Measurements from ENCODE around the gene BAIAP2L1.
A peak's percentile ranks its signal among the peaks of the same experiment; 100 is the strongest.

The BAIAP2L1 gene

DNA sequence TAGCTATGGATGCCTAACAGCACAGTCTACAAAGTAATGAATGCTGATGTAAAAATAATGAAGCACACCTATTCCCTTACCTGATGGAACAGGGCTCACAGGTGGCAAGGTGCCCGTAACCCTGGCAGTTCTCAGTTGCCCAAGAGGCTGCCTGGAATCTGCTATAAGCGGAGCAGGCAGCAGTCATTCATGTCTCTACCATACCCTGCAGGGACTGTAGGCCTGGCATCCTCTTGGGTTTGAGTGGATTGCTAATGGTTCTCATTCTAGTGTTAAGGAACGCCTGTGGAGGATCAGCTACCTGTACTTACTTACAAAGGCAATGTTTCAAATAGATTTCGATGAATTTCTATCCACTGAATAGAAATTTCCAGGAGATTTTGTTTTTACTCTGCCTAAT is 38.4 kb downstream of the BAIAP2L1 start:
- no peak overlapping the region for H3K27ac ChIP-seq

DNA sequence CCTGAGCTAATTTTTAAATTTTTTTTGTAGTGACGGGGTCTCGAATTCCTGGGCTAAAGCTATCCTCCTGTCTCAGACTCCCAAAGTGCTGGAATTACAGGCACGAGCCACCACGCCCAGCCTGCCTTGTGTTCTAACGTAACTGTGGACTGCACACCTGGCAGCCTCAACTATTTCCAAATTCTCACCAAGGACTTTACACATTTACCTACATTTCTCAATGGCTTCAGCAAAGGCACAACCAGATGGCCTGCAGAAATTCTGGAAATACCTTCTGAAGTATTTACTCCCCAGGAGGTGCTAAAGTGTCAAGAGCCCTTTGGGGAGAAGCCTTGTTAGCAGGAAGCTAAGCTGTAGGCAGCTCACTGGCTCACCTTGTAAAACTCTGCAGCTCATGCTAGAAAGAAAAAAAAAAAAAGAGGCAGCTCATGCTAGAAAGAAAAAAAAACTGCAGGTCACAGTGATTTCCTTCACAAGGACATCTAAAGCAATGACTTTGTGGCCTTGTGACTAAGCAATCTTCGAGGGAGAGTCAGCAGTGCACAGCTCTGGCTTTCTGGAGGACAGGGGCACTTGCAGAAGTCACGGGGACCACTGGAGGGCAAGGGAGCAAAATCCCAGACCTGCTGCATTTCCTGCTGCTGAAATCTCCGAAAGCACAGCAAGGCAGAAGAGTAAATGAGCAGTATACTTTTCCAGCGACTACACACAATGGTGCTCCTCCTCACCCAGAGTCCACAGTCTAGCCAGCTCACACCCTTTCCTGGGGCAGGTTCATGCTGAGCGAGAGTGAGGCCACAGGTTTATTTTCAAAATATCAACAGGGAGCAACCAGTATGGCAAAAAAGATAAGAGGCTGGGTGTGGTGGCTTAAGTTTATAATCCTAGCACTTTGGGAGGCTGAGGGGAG is 40.4 kb downstream of the BAIAP2L1 start:
- H3K27ac ChIP-seq = no peak overlapping the region

More for the DNA sequence above, 38.4 kb downstream of the BAIAP2L1 start:
- TF ChIP-seq ZFX (IDR thresholded peaks at IDR 0.05) = no peak
- TF ChIP-seq, protein P1, sequence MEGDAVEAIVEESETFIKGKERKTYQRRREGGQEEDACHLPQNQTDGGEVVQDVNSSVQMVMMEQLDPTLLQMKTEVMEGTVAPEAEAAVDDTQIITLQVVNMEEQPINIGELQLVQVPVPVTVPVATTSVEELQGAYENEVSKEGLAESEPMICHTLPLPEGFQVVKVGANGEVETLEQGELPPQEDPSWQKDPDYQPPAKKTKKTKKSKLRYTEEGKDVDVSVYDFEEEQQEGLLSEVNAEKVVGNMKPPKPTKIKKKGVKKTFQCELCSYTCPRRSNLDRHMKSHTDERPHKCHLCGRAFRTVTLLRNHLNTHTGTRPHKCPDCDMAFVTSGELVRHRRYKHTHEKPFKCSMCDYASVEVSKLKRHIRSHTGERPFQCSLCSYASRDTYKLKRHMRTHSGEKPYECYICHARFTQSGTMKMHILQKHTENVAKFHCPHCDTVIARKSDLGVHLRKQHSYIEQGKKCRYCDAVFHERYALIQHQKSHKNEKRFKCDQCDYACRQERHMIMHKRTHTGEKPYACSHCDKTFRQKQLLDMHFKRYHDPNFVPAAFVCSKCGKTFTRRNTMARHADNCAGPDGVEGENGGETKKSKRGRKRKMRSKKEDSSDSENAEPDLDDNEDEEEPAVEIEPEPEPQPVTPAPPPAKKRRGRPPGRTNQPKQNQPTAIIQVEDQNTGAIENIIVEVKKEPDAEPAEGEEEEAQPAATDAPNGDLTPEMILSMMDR (conservative IDR thresholded peaks at IDR 0.05) = no peak

DNA sequence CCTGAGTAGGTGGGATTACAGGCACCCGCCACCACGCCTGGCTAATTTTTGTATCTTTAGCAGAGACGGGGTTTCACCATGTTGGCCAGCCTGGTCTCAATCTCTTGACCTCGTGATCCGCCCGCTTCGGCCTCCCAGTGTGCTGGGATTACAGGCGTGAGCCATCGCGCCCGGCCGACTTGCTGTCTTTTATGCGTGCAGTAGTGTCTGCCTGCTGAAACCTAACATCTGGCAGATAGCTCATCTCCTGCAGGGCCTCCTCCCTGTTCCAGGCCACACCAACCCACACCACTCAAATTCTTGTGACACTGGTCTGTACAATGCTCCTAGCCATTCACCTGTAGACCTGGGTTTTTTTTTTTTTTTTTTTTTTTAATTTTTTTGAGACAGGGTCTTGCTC is 41.5 kb downstream of the BAIAP2L1 start:
- TF ChIP-seq, protein P1 (conservative IDR thresholded peaks at IDR 0.05) = no peak
- TF ChIP-seq ZFX (IDR thresholded peaks at IDR 0.05) = no peak
- no peak overlapping the region for H3K27ac ChIP-seq

More for the DNA sequence above, 40.4 kb downstream of the BAIAP2L1 start:
- TF ChIP-seq ZFX (IDR thresholded peaks at IDR 0.05) = no peak
- TF ChIP-seq, protein P1 (conservative IDR thresholded peaks at IDR 0.05) = no peak

DNA sequence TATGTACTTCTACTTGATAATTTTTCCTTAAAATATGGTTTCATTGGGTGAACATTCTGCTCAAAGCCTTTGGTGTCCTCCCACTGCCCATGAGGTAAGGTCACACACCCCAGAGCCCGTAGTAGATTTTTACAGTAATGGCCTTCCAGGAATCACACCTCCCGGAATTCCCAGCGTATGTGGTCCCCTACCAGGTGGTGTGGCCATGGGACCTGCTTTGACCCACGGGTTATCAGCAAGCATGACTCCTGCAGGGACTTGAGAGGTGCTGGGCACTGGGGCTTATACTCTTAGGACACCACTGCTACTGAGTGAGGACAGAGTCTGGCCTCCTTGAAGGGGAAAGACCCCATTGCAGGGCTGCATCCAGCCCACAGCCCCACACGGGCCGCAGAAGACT is 42.2 kb downstream of the BAIAP2L1 start:
- H3K27ac ChIP-seq = no peak overlapping the region
- TF ChIP-seq, protein P1 (conservative IDR thresholded peaks at IDR 0.05) = no peak
- TF ChIP-seq ZFX (IDR thresholded peaks at IDR 0.05) = no peak

DNA sequence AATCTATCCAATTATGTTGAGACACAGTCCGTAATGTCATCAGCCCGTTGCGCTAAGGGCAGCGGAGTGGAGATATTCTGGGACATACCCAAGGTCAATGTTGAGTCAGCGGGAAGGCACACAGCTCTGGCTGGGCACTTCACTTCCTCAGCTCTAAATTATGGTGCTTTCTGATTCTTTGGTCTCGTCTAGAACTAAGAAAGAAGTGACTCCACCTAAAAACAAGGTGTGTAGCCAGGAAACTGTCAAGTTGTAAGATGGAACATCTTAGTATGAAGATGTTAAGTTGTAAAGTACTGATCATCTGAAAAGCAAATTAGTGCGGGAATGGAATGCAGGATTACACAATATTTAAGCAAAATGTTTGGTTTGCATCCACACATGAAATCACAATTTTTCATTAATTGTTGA is 43.1 kb downstream of the BAIAP2L1 start:
- TF ChIP-seq, protein P1 (conservative IDR thresholded peaks at IDR 0.05) = no peak
- no peak for TF ChIP-seq ZFX (IDR thresholded peaks at IDR 0.05)
- no peak overlapping the region for H3K27ac ChIP-seq

DNA sequence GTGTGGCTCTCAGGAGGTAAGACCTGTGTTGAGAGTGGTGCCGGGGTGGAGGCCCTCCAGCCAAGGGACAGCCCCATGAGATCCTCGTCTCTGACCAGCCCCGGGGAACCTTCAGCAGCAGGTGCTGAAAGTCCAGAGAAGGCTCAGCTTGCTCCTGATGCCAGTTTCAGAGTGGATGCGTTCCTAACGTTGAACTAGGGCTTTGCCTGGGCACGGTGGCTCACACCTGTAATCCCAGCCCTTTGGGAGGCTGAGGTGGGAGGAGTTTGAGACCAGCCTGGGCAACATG is 45.7 kb downstream of the BAIAP2L1 start:
- H3K27ac ChIP-seq = peak overlapping the region; percentile 64

More for the DNA sequence above, 45.7 kb downstream of the BAIAP2L1 start:
- TF ChIP-seq, protein P1 (conservative IDR thresholded peaks at IDR 0.05) = no peak
- TF ChIP-seq ZFX (IDR thresholded peaks at IDR 0.05) = no peak

Data from C4-2B (cell line).